ENCODE measurements around the gene COG3. TPM values are rescaled to one million over a fixed set of nuclear protein-coding genes. Genes with fewer than 3 reads are reported as not detected.

COG3 gene
- polyA plus RNA-seq, 1 donor from 2014 or later: 90.2 TPM

DNA sequence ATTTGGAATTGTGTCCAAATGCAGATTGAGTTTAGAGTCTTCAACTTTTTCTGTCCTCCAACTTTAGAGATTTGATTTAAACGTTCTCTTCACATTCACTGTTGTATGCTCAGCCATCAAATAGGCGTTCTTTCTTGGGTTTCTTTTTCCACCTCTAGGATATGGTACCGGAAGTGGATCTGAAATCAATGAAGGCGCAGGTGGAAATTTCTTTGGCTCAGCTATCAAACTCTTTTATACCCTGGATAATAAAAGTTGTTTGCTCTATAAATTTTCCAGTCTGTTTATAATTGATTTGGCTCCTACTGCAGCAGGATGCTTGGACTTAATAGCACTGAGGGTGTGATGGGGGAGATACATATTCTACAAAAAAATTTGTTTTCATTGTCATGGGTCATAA lies 1.6 kb downstream of the COG3 start:
- H4K20me1 ChIP-seq (ENCODE audit: insufficient read depth): no peaks in the 10 kb centered on the region
- no peaks in the 10 kb centered on the region for H3K9me2 ChIP-seq (ENCODE audit: insufficient read depth, low read length)
- H3K4me2 ChIP-seq (ENCODE audit: low read length): peak overlapping the region; percentile 37
- H3F3A ChIP-seq (ENCODE audit: insufficient read depth, low read length, poor library complexity, severe bottlenecking): peaks cover 4% of the 10 kb centered on the region
- no peak for TF ChIP-seq EZH2 (IDR thresholded peaks at IDR 0.05; ENCODE audit: borderline replicate concordance, insufficient read depth, low read length, poor library complexity, severe bottlenecking)
- TF ChIP-seq RAD21 (conservative IDR thresholded peaks at IDR 0.05): no peak
- no peak for TF ChIP-seq SMC3 (conservative IDR thresholded peaks at IDR 0.05; ENCODE audit: poor library complexity)
- TF ChIP-seq EP300 (conservative IDR thresholded peaks at IDR 0.05; ENCODE audit: poor library complexity, severe bottlenecking): no peak
- TF ChIP-seq MXI1 (conservative IDR thresholded peaks at IDR 0.05; ENCODE audit: poor library complexity, severe bottlenecking): no peak
- TF ChIP-seq, protein P1, sequence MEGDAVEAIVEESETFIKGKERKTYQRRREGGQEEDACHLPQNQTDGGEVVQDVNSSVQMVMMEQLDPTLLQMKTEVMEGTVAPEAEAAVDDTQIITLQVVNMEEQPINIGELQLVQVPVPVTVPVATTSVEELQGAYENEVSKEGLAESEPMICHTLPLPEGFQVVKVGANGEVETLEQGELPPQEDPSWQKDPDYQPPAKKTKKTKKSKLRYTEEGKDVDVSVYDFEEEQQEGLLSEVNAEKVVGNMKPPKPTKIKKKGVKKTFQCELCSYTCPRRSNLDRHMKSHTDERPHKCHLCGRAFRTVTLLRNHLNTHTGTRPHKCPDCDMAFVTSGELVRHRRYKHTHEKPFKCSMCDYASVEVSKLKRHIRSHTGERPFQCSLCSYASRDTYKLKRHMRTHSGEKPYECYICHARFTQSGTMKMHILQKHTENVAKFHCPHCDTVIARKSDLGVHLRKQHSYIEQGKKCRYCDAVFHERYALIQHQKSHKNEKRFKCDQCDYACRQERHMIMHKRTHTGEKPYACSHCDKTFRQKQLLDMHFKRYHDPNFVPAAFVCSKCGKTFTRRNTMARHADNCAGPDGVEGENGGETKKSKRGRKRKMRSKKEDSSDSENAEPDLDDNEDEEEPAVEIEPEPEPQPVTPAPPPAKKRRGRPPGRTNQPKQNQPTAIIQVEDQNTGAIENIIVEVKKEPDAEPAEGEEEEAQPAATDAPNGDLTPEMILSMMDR (IDR thresholded peaks at IDR 0.05; ENCODE audit: poor library complexity, severe bottlenecking): no peak
- no peak for TF ChIP-seq TAF1 (IDR thresholded peaks at IDR 0.05; ENCODE audit: low read depth)
- no peak for TF ChIP-seq POLR2AphosphoS5 (IDR thresholded peaks at IDR 0.05)
- no peak overlapping the region for H3K9ac ChIP-seq (ENCODE audit: low read length)
- no peaks in the 10 kb centered on the region for H3K9me3 ChIP-seq (ENCODE audit: low read length)
- H3K27ac ChIP-seq (ENCODE audit: low read length): no peak overlapping the region
- peaks cover 59% of the 10 kb centered on the region for H3K79me2 ChIP-seq (replicated peaks; ENCODE audit: insufficient read depth, low read length)
- no peak overlapping the region for H2AFZ ChIP-seq (ENCODE audit: low read depth, low read length)
- peak overlapping the region; percentile 79 for H3K4me3 ChIP-seq (ENCODE audit: low read length)
- no peaks in the 10 kb centered on the region for H3K27me3 ChIP-seq (ENCODE audit: insufficient read depth, low read depth, low read length)
- H3K36me3 ChIP-seq (ENCODE audit: insufficient read depth, low read length): no peaks in the 10 kb centered on the region

DNA sequence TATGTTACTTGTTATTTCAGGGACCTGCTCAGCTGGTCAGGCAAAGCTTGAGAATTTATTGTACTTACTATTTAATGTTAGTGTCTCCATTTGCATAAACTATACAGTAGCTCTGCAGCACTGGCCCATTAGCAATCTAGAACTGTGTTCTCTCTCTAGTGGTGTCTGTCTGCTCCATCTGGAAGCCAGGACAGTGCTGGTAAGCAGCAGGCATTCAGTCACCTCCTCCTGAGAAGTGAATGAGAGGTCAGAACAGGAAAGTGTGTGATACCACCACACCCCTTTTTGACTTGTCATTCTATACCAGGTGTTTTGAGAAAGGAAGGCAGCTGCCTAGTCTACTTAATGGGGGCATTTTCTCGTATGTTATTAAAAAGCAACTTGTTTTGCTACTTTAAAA lies 3.9 kb downstream of the COG3 start:
- H3K79me2 ChIP-seq (replicated peaks; ENCODE audit: insufficient read depth, low read length): peaks cover 77% of the 10 kb centered on the region

More for the DNA sequence above, 3.9 kb downstream of the COG3 start:
- no peak overlapping the region for H2AFZ ChIP-seq (ENCODE audit: low read depth, low read length)
- no peaks in the 10 kb centered on the region for H4K20me1 ChIP-seq (ENCODE audit: insufficient read depth)
- H3F3A ChIP-seq (ENCODE audit: insufficient read depth, low read length, poor library complexity, severe bottlenecking): peaks cover 4% of the 10 kb centered on the region
- no peaks in the 10 kb centered on the region for H3K27me3 ChIP-seq (ENCODE audit: insufficient read depth, low read depth, low read length)
- no peak overlapping the region for H3K4me2 ChIP-seq (ENCODE audit: low read length)
- no peaks in the 10 kb centered on the region for H3K9me3 ChIP-seq (ENCODE audit: low read length)
- H3K4me3 ChIP-seq (ENCODE audit: low read length): no peak overlapping the region
- H3K36me3 ChIP-seq (ENCODE audit: insufficient read depth, low read length): no peaks in the 10 kb centered on the region
- H3K9me2 ChIP-seq (ENCODE audit: insufficient read depth, low read length): no peaks in the 10 kb centered on the region
- H3K9ac ChIP-seq (ENCODE audit: low read length): no peak overlapping the region
- TF ChIP-seq RAD21 (conservative IDR thresholded peaks at IDR 0.05) (no peak), TAF1 (IDR thresholded peaks at IDR 0.05; ENCODE audit: low read depth) (no peak), EZH2 (IDR thresholded peaks at IDR 0.05; ENCODE audit: borderline replicate concordance, insufficient read depth, low read length, poor library complexity, severe bottlenecking) (no peak), SMC3 (conservative IDR thresholded peaks at IDR 0.05; ENCODE audit: poor library complexity) (no peak), EP300 (conservative IDR thresholded peaks at IDR 0.05; ENCODE audit: poor library complexity, severe bottlenecking) (no peak), POLR2AphosphoS5 (IDR thresholded peaks at IDR 0.05) (no peak), MXI1 (conservative IDR thresholded peaks at IDR 0.05; ENCODE audit: poor library complexity, severe bottlenecking) (no peak)
- TF ChIP-seq, protein P1 (IDR thresholded peaks at IDR 0.05; ENCODE audit: poor library complexity, severe bottlenecking): no peak
- TF ChIP-seq, protein P2, sequence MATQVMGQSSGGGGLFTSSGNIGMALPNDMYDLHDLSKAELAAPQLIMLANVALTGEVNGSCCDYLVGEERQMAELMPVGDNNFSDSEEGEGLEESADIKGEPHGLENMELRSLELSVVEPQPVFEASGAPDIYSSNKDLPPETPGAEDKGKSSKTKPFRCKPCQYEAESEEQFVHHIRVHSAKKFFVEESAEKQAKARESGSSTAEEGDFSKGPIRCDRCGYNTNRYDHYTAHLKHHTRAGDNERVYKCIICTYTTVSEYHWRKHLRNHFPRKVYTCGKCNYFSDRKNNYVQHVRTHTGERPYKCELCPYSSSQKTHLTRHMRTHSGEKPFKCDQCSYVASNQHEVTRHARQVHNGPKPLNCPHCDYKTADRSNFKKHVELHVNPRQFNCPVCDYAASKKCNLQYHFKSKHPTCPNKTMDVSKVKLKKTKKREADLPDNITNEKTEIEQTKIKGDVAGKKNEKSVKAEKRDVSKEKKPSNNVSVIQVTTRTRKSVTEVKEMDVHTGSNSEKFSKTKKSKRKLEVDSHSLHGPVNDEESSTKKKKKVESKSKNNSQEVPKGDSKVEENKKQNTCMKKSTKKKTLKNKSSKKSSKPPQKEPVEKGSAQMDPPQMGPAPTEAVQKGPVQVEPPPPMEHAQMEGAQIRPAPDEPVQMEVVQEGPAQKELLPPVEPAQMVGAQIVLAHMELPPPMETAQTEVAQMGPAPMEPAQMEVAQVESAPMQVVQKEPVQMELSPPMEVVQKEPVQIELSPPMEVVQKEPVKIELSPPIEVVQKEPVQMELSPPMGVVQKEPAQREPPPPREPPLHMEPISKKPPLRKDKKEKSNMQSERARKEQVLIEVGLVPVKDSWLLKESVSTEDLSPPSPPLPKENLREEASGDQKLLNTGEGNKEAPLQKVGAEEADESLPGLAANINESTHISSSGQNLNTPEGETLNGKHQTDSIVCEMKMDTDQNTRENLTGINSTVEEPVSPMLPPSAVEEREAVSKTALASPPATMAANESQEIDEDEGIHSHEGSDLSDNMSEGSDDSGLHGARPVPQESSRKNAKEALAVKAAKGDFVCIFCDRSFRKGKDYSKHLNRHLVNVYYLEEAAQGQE (IDR thresholded peaks at IDR 0.05; ENCODE audit: borderline replicate concordance): no peak
- no peak overlapping the region for H3K27ac ChIP-seq (ENCODE audit: low read length)

Measured in neural cell (in vitro differentiated cells).